GM21528 (cell line): ENCODE data around the gene MAP1LC3B2.

Source experiments
- ATAC-seq: cut with Tn5 transposase; IDR thresholded peaks from one replicate; pipeline ENCODE4 v1.9.1; 2021; ENCODE audit warnings: mild to moderate bottlenecking, moderate library complexity; ENCODE audit not compliant: unreplicated experiment, low FRiP score

The MAP1LC3B2 gene

DNA sequence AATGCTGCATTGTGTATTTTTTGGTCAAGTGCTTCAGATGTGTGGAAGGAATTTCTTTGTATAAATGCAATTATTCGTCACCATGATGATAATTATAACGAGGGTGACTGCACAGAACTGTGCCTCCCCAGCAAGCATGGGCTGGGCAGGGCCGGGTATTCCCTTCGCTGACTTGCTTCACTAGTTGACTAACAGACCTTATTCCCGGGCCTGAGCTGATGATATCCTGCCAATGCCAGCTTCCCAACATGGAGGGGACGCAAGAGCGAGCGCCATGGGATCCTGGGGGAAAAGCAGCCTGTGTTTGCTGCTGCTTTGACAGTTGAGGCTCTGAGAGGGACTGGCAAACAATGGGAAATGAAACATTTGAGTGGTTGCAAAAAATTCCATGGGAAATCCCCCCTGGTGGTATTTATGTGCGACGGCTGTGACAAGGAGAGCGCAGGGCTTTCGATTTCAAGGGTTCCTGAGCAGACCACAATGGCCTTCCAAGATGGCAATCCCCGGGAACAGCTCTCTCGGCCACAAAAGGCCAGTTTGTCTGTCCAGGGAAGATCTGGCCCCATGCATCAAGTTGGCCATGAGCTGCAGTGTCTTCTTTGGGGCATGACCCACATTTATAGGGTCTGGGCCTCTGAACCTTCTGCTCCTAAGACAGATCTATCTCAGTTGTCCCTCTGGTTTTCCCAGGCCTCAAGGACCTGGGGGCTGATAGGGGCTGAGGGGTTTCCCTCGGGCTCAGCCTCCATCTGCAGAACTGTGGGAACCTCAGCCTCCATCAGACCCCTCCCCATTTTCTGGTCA is 21.9 kb upstream of the MAP1LC3B2 start:
- ATAC-seq, result peak; percentile 36

- peak; percentile 59 for ATAC-seq
Measured at GRCh38 chr12:116538076-116538591, 21.0 kb upstream of the MAP1LC3B2 start.

DNA sequence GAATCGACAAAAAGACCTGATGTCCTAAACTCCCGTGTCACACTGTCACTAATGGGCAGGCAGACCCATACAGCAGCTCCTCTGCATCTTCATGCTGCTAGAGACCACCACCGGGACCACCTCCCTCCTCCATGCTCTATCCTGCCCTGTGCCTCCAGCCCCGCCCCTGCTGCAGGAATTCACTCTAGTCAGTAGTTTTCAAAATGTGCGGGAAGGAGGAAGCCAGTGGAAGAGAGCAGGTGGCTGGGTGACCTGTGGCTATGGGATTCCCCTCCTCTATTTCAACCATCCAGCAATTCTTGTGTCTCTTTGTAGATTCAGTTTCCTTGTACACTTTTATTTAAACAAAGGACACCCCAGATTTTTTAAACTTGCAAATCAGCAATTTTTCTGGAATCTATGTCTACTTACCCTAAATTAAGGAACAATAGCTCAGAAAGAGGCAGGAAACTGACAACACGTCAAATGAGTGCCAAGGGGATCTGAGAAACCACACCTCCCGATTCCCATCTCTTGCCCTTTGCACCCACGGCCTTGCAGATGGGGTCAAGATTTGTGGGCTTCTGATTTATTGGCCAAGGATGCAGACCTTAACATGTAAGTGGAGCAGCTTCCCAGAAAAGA is 20.4 kb upstream of the MAP1LC3B2 start:
- no peak for ATAC-seq

- ATAC-seq, result no peak
Measured at GRCh38 chr12:116539361-116539771, 19.8 kb upstream of the MAP1LC3B2 start.

- no peak for ATAC-seq
Measured at GRCh38 chr12:116539905-116540482, 19.2 kb upstream of the MAP1LC3B2 start.

GRCh38 chr12:116540622-116541152 is 18.5 kb upstream of the MAP1LC3B2 start:
- no peak for ATAC-seq

GRCh38 chr12:116541547-116542344 is 17.4 kb upstream of the MAP1LC3B2 start:
- no peak for ATAC-seq

GRCh38 chr12:116542345-116542956 is 16.7 kb upstream of the MAP1LC3B2 start:
- no peak for ATAC-seq

DNA sequence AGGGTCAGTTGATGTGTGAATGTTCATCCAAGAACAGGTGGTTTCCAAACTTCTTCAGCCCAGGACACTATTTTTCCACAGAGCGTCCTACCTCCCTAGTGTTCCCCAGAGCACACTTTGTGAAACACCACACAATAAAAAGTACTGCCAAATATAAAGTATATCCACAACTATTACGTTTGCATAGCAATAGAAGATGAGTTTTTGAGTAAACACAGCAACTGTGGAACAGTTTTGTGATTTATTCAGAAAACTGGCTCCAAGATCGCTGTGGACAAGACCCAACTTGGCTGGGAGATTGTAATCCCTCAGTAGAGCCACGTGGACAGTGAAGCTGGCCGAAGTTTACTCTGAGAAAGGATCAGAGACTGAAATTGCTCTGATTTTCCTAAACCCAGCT is 14.5 kb upstream of the MAP1LC3B2 start:
- no peak for ATAC-seq

DNA sequence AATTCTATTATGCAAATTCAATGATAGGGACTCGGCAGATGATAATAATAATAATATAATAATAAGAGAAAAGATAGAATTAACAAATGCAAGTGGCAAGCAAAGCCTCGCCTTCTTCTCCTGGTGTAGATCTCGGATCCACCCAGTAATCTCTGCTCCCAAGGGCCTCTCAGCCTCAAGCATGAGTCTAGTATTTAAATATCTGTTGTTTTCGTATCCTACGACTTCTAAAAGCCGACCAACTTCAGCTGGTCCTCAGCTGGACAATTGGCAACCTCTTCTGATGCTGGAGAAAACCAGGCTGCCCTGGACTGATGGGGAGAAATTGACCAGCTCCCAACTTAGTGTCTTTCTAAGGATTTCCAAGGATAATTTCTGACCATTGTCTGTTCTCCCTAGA is 14.0 kb upstream of the MAP1LC3B2 start:
- no peak for ATAC-seq

- no peak for ATAC-seq
Measured at GRCh38 chr12:116545936-116546335, 13.2 kb upstream of the MAP1LC3B2 start.

DNA sequence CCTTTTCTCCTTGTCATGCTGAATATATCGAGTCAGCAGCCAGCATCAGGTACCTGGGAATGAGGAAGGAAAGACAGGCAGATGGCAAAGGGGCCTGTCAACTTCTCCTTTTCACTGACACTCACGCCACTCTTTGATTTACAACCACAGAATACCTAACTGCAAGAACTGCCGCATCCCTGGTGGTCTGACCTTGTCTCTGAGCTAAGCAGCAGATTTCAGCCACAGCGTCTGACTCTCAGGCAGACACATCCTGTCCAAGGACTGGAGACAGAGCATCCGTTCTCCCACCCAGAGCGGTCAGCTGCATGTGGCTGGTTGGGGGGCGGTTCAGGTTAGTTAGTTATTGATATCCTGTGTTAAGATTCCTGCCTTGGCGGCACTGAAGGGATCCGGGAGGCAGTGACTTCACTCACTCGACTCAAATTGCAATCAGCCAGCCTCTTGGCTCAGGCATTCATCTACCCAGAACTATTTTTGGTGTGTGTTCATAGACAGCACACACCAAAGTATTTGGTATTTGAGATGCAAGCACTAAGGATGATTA is 11.2 kb upstream of the MAP1LC3B2 start:
- ATAC-seq, result peak; percentile 80

DNA sequence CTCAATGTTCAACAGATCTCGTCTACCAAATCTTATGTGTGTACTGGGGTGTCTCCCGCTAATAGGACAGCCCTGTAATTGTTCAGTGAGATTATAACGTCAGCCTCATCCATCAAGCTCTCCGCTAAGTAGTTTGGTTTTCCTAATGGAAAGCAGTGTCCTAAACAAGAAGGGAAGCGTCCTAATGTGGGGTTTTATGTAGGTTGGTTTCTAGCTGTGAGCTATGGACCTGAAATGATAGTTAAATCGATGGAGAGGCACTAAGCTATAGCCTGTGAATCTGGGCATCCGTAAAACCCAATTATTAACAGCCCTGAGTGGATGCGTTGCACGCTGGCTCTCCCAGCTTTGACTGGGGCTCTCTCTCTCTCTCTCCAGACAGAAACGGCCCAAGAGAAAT is 9.2 kb upstream of the MAP1LC3B2 start:
- no peak for ATAC-seq

DNA sequence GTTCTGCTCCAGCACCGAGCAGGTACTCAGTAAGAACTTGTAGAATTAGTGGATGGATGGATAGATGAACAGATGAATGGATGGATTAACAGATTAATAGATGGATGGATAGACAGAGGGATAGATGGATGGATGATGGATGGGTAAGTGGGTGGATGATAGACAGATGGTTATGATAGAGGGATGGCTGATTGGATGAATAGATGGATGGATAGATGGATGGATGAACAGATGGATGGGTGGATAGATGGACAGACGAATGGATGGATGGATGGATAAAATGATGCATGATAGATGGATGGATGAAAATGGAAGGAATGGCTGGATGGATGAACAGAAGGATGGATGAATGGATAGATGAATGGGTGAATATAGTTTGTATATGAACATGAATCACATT is 8.0 kb upstream of the MAP1LC3B2 start:
- no peak for ATAC-seq

- no peak for ATAC-seq
Measured at GRCh38 chr12:116551619-116551951, 7.6 kb upstream of the MAP1LC3B2 start.

GRCh38 chr12:116551952-116552772 is 7.0 kb upstream of the MAP1LC3B2 start:
- no peak for ATAC-seq

- ATAC-seq, result no peak
Measured at GRCh38 chr12:116552773-116553373, 6.3 kb upstream of the MAP1LC3B2 start.

- no peak for ATAC-seq
Measured at GRCh38 chr12:116556356-116556952, 2.7 kb upstream of the MAP1LC3B2 start.
